ENCODE results near the gene GMDS. TPM values are rescaled to one million over a fixed set of nuclear protein-coding genes. Genes with fewer than 3 reads are reported as not detected.

The GMDS gene
- total RNA-seq, 1 experiment from 2014 or later = 27.6 TPM

GRCh38 chr6:1579096-1579495 lies 666.3 kb downstream of the GMDS start:
- Histone ChIP-seq H2BK15ac (ENCODE audit: low read depth, low read length) (no peak overlapping the region), H3K4me1 (ENCODE audit: insufficient read depth, low read length) (no peaks in the 10 kb centered on the region), H3K18ac (ENCODE audit: insufficient read length, low read depth, low read length) (no peak overlapping the region), H3K9me3 (ENCODE audit: control insufficient read depth, low read depth, low read length) (no peaks in the 10 kb centered on the region), H2BK12ac (ENCODE audit: insufficient read length, low read depth, low read length) (no peak overlapping the region), H3K27me3 (ENCODE audit: insufficient read depth, low read length) (no peaks in the 10 kb centered on the region), H2AK5ac (ENCODE audit: insufficient read length, low read length) (no peak overlapping the region), H3K79me2 (ENCODE audit: insufficient read depth, low read length) (no peaks in the 10 kb centered on the region), H4K91ac (ENCODE audit: insufficient read length, low read depth, low read length) (no peak overlapping the region), H3K79me1 (ENCODE audit: insufficient read depth, low read depth, low read length, poor library complexity, severe bottlenecking) (no peaks in the 10 kb centered on the region), H2AFZ (ENCODE audit: low read length) (no peak overlapping the region), H3K23me2 (ENCODE audit: insufficient read length, low read depth, low read length, poor library complexity, severe bottlenecking) (no peaks in the 10 kb centered on the region), H2BK5ac (ENCODE audit: insufficient read length, low read length) (no peak overlapping the region), H3K14ac (ENCODE audit: insufficient read depth, low read length) (no peak overlapping the region), H3K4me2 (ENCODE audit: insufficient read depth, insufficient read length, low read length) (no peak overlapping the region), H3T11ph (ENCODE audit: low read length) (no peak overlapping the region), H3K56ac (ENCODE audit: insufficient read length, low read depth, low read length) (no peak overlapping the region), H3K23ac (ENCODE audit: insufficient read length, low read depth, low read length) (no peak overlapping the region), H4K20me1 (ENCODE audit: control insufficient read depth, insufficient read depth, insufficient read length) (no peaks in the 10 kb centered on the region), H2BK20ac (ENCODE audit: low read depth, low read length, poor library complexity, severe bottlenecking) (no peak overlapping the region), H4K5ac (ENCODE audit: insufficient read length, low read depth, low read length) (no peak overlapping the region), H3K9ac (ENCODE audit: extremely low read depth, insufficient read length, low read length) (no peak overlapping the region), H2BK120ac (ENCODE audit: low read depth, low read length, poor library complexity, severe bottlenecking) (no peak overlapping the region), H3K4ac (ENCODE audit: low read depth, low read length) (no peak overlapping the region), H3K27ac (ENCODE audit: insufficient read length, low read depth, low read length) (no peak overlapping the region), H4K8ac (replicated peaks; ENCODE audit: insufficient read length, low read depth, low read length) (no peak overlapping the region)
- Mint-ChIP-seq H3K36me3 (ENCODE audit: insufficient read depth in 1 of 3, low read depth in 3 of 3) (no peaks in the 10 kb centered on the region), H3K9me3 (no peaks in the 10 kb centered on the region), H3K27me3 (ENCODE audit: low read depth) (peaks cover 16% of the 10 kb centered on the region), H3K27ac (no peak overlapping the region; a peak in 1 of 7 replicates), H3K4me3 (no peak overlapping the region), H3K4me1 (peaks cover 23 to 24% of the 10 kb centered on the region in 2 experiments)
- TF ChIP-seq, protein P1, sequence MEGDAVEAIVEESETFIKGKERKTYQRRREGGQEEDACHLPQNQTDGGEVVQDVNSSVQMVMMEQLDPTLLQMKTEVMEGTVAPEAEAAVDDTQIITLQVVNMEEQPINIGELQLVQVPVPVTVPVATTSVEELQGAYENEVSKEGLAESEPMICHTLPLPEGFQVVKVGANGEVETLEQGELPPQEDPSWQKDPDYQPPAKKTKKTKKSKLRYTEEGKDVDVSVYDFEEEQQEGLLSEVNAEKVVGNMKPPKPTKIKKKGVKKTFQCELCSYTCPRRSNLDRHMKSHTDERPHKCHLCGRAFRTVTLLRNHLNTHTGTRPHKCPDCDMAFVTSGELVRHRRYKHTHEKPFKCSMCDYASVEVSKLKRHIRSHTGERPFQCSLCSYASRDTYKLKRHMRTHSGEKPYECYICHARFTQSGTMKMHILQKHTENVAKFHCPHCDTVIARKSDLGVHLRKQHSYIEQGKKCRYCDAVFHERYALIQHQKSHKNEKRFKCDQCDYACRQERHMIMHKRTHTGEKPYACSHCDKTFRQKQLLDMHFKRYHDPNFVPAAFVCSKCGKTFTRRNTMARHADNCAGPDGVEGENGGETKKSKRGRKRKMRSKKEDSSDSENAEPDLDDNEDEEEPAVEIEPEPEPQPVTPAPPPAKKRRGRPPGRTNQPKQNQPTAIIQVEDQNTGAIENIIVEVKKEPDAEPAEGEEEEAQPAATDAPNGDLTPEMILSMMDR (conservative IDR thresholded peaks at IDR 0.05) = no peak
- DNase-seq = no peak
- WGBS (ENCODE audit: extremely low coverage, insufficient read length, low lambda C conversion rate) = no CpG with 5 or more reads among the region's 5 CpGs
